Colon (tissue), 2 donors: ENCODE results near the gene BCL11B.

Experiments used
- FAIRE-seq: peaks from 2 replicates; lab custom pipeline; 2012; peaks lifted over from hg19 to GRCh38; lab: Jason Lieb, UNC
- donor health status: control.
- donor health status: control.

Gene BCL11B

GRCh38 chr14:99254328-99255009, 17.5 kb downstream of the BCL11B start:
- no peak for FAIRE-seq

GRCh38 chr14:99253890-99254289, 18.1 kb downstream of the BCL11B start:
- FAIRE-seq: no peak

DNA sequence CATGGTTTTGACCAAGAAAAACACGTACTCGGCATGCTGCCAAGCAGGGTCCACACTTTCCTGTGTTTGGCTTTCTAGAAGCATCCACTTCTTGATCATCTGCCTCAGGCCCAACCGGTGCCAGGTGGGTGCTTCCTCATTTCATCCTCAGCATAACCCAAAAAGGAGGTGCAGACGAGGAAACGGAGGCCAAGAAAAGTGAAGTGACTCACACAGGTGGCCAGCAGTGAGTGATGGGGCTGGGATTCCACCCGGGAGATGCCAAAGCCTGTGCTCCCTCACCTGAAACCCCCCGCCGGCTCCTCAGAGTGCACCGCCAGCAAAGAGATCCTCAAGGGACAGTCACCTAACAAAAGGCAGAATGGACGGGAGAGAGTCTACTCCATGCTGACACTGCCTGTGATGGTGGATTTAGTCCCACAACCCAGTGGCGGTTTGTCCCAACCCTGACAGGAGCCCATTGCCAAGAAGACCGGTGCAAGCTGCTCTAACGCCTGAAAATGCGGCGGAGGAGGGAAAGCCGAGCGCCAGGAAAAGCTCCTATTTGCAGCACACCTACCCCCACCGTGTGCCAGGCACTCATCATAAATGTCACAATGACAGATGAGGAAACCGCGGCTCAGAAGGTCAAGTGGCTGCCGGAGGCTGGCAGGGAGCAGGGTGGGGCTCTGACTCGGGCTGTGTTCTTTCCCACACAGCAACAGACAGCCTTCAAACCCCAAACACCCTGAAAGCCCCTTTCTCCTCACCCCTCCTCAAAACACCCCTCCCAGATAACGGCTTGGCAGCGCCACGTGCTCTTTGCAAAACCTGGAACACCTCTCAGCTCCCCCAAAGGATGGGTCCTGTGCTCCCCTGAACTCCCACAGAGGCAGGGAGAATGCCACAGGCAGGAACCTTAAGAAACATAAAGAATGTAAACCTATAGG, 18.8 kb downstream of the BCL11B start:
- no peak for FAIRE-seq

DNA sequence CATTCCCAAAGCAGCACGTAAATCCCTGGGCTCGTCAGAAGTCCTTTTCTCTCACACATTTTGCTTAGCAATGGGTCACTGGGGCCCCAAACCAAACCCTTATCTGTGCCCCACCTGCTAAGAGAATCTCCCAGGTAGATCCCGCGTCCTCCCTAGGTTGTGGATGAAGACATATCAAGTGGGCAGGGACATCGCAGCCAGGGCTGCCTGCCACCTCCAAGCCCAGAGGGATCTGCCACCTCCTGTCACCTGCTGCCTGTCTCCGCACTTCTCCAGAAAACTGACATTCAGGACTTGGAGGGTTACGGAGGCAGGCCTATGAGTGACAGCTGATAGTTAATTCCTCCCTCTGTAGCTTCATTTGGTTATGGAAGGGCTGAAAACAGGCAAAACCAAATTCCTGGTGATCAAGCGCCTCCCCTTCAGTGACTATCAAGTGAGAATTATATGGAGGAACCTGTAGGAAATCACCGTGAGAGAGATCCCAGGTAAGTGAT, 19.5 kb downstream of the BCL11B start:
- FAIRE-seq: no peak

GRCh38 chr14:99251721-99252120, 20.3 kb downstream of the BCL11B start:
- FAIRE-seq: no peak

DNA sequence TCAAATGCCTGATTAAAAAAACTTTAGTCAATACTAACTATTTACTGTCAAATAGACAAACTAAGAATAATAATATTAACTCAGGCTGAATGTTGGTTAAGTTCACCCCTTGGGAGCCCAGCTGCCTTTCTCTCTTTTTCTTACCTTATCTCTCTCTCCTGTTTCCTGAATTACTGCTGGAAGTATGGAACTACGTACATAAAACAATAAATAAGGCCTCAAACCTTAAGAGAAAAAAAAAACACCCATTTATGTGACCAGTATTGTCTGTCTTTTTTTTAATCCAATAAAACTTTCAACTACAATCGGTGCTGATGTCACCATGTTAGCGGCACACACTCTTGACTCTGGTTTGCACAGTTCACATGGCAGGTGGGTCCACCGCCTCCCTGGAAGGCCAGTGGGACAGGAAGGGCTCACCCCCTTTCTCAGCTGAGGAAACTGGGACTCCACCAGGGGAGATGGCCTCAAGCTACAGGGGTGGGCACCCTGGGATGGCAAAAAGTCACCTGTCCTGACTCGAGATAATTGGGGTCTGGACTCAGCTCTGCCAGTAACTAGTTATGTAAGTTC, 21.3 kb downstream of the BCL11B start:
- no peak for FAIRE-seq

- no peak for FAIRE-seq
Observed at GRCh38 chr14:99249389-99249788, 22.6 kb downstream of the BCL11B start.

GRCh38 chr14:99248761-99249171, 23.2 kb downstream of the BCL11B start:
- no peak for FAIRE-seq

DNA sequence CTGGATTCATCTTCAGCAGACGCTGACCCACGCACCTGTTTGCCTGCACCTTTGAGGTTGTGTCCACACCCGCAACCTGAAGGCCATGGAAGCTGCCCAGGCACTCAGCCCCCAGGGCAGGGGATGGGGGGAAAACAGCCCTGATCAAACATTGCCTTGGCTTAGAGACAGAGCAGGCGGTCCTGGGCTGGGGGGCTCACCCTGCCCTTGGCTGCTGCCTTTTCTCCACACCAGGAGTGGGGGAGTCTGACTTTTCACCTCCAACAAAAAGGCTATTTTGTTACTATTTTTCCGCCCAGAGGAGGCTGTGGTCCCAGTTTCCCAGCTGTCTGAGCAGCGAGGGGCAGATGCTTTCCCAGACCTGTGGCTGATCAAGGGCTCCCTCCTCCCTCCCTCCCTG, 24.2 kb downstream of the BCL11B start:
- FAIRE-seq: no peak

GRCh38 chr14:99247101-99247729, 24.8 kb downstream of the BCL11B start:
- FAIRE-seq: no peak

- FAIRE-seq: no peak
Observed at GRCh38 chr14:99246536-99247097, 25.4 kb downstream of the BCL11B start.

DNA sequence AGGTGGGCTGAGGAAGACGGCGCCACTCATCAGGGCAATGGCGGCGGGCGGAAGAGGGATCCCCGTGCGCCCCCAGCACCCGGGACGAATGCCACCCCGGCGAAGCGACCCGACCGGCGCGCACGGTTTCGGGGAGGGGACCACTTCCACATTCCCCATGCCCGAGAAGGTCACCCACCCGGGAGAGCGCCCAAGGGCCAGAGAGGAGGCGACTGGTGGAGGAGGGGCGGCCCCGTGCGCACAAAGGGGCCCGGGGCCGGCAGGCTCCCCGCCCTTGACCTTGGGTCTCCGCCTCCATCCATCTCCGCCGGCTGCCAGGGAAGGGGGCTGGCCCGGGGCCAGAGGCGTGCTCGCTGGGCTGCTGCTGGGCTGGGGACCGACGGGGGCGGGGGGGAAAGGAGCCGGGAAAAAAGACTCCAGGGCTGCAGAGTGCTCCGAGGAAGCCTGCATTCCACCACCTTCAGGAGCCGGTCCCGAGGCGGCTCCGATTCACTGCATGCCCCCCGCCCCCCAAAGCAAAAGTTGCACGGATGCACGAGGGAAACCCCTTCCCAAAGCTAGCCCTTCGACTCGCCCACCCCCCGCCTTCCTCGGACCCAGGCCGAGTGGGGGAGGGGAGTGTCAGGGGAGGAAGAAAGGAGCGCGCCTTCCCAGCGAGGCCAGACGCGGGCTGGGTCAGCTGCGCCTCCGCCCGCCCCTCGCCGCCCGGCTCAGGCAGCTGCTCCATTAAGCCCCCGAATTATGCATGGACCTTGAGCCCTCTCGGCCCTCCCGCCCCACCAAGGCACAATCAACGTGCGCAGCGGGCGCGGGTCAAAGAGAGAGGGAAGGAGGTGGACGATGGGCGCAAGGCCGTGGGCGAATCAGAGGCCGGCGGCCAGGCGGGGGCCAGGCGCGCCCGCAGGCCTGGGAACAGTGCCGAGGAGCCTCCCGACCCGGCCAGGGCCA, 26.2 kb downstream of the BCL11B start:
- no peak for FAIRE-seq

DNA sequence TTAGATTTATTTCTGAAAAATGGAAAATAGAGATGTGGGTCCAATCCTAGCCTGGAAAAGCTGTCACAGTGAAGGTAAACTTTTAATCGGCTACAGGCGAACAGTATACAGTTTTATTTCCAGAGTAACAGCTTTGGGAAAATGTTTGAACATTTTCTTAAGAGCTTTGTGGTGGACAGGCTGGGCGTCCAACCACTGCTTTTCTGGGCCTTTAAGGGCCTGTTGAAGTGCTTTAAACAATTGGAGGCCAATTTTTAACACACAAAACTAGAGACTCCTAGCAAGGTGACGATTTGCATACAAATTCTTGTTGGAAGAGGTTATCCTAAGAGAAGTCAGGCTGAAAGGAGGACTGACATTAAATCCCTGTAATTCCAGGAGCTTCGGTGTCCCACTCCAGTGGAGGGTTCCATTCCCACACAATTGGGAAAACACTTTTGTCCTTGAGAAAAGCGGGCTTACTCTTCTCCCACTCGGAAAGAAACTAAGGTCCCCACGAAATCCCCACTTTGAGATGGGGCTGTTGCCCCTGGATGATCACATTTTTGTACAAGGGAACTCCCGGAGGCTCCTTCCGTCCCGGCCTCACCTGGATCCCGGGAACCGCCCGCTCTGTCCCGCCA, 26.9 kb downstream of the BCL11B start:
- FAIRE-seq: no peak

DNA sequence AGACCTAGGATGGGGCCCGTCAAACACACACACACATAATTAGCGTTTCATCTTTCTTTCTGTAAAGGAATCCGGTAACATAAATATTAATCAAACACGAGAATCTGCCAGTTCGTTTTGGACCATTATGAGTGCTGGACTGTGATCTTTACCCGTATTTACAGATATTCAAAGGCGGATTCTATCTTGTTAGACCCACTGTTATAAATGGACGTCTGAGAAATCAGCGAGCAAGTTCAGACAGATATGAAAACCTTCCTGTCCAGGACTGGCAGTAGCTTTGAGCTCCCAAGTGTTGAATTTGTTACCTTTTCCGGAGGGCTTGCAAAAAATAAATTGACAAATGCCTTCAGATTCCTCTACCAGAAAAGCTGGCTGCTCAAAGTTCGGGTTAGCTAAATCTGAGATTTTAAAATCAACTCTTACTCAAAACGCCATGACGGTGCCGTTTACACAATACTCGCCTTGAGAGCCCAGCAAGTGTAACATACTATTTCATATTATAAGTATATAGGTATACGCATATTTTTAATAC, 27.6 kb downstream of the BCL11B start:
- FAIRE-seq: no peak

DNA sequence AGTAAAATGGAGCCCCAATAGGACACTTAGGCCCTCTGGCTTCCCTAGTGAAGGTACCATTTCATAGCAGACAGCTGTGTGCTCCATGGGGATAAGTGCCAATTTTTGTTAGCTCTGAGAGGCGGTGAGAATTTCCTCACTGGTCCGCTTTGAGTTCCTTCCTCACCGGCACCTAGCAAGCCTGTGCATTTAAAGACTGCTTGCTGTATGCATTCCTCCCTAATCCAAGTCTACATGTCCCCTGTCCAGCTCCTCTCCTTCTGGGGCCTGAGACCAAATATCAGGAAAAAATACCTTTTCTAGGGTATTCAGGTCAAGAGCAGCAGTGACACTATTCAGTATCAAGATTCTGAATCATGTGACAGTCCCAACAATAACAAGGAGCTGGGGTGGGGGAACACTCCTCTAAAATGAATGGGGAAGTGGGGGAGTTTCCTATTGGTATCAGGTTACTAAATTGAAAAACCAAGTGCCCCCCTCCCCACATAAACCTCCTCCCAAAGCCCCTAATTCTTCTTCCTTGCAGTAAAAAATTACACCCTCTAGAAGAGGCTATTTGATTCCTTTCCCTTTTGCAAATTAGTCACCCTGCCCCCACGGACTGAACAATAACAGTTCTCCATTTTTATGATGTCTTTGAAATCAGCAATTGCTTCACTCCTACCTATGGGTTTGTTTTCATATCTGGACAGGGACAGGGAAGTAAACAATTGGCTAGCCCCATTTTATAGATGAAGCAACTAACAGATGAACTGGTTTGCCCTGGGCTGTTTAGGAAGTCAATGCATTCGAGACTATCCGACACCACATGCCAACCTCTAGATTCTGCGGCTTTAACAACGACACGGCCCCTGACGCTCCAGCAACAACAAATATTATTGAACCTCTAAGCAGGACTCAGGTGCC, 28.9 kb downstream of the BCL11B start:
- no peak for FAIRE-seq

GRCh38 chr14:99242238-99242637, 29.8 kb downstream of the BCL11B start:
- FAIRE-seq: no peak

GRCh38 chr14:99241325-99242010, 30.5 kb downstream of the BCL11B start:
- FAIRE-seq: no peak

- FAIRE-seq: no peak
Observed at GRCh38 chr14:99240627-99241324, 31.2 kb downstream of the BCL11B start.
